Hematopoietic multipotent progenitor cell (in vitro differentiated cells): ENCODE measurements around the gene CTTNBP2. TPM values are rescaled to one million over a fixed set of nuclear protein-coding genes. Genes with fewer than 3 reads are reported as not detected.

ENCODE experiments used
- DNase-seq, 3 donors: peaks; one replicate each; pipeline ENCODE4 v3.0.0-alpha.2; 2011 to 2015; ENCODE audit warnings: low read depth in 2 of 3, low spot score in 2 of 3
- total RNA-seq: library from RNA; depleted of rRNA; stranded (reverse); fragments of >200 nt; gene quantifications from one replicate; pipeline ENCODE4 v1.2.3, GENCODE V29; 2012

CTTNBP2 gene
- total RNA-seq, 1 donor: under 0.01 TPM

DNA sequence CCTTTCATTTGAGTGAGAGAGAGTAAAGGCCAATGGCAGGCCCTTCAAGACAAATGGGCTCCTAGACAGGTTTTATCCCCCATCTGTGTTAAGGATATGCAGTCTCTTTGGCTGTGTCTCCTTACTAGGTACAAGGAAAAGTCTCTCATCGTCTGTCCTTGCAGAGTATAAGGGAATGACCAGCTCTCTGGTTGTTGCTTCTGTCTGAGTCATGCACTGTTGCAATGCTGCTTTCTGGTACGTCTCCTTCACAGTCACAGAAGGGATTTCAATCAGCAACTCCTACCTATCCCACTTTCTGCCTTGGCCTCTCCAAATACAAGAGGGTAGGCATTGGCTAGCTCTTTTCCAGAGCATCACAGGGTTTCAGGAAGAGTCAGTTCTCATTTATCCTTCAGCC is 48.1 kb downstream of the CTTNBP2 start:
- DNase-seq: no peak

- no peak for DNase-seq
These were observed 48.6 kb downstream of the CTTNBP2 start for GRCh38 chr7:117824592-117824991.

- DNase-seq: no peak
These were observed 53.7 kb downstream of the CTTNBP2 start for GRCh38 chr7:117819558-117819957.

DNA sequence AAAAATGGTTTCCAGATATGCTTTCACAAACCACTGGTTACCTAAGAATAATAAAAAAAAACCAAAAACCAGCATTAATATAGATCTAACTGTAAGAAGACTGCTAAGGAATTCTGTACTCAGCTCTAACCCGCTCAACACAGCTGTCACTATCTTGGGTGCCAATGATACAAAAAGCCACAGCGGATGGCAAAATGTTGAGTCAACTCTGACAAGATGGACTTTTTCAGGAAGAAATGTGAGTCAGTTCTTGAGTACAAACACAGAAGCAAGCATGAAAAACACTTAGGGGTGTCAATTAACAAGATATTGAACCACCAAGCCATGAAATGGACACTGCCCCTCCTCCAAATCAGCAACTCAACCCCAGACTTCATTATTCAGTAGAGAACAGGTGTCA is 55.0 kb downstream of the CTTNBP2 start:
- DNase-seq: no peak

- DNase-seq: no peak
These were observed 56.5 kb downstream of the CTTNBP2 start for GRCh38 chr7:117816727-117817126.

DNA sequence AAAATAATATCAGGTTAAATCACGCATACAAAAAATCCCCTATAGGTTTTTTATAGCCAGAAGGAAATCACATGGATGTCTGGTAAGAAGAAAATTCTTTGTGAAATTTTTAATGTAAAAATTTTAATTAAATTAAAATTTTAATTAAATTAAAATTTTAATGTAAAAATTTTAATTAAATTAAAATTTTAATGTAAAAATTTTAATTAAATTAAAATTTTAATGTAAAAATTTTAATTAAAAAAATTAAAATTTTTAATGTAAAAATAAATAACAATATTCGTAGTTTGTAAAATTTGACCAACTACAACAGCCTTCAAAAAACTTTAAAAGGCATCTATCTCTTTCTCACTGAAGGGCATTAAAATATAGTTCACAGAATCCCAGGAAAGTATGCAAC is 61.5 kb downstream of the CTTNBP2 start:
- DNase-seq: no peak

GRCh38 chr7:117810642-117811512 is 62.4 kb downstream of the CTTNBP2 start:
- no peak for DNase-seq

DNA sequence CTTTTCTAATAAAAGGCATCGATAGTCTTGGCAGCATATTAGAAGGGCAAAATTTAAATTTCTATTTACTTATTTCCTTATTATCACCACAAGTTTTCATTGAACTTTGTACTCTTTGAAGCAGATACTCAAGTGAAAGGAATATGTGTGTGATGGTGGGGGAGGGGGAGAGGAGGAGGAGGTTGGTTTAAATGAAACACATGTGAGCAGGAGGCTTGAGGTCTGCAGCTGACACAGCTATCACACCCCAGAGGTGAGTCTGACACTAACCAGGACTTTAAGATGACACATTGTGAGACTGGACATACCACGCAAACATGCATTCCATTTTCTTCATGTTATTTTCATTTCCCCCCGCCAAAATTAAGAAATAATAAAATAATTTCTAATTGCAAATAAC is 63.3 kb downstream of the CTTNBP2 start:
- no peak for DNase-seq

GRCh38 chr7:117808910-117809705 is 64.1 kb downstream of the CTTNBP2 start:
- DNase-seq: no peak

DNA sequence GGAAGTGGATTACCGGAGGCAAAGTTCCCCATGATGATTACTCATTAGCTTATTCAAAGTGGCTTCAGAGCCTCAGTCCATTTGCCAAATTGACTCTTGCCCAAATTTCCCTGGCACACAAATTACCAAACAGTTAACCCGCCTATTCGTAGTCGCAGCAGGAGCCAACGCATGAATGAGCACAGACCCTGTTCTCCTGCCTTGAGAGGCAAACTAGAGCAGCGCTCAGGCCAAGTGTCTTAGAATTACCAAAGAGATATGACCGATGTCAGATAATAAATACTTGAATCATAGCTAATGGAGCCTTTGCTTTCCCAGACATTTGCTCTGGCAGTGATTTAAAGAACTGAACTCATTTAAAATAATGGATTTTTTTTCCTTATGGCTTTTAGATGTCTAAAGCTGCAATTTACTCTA is 64.9 kb downstream of the CTTNBP2 start:
- DNase-seq: no peak

DNA sequence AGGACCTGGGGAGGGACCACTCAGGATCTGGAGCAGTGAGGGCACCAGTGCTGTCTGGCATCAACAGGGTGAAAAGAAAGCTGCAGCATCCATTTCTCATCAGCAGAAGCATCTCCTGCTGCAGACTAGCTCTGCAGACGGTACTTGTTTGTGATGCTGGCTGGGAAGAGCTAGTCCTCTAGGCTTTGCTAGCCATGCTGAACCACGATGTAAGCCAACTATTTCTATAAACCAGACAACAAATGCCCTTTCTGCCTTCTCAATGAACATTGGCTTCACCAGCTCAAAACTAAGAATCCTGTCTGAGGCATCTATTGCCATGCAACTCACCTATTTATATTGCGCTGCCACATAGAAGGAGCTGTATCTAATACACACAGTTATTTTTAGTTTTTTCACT is 65.6 kb downstream of the CTTNBP2 start:
- DNase-seq: no peak

DNA sequence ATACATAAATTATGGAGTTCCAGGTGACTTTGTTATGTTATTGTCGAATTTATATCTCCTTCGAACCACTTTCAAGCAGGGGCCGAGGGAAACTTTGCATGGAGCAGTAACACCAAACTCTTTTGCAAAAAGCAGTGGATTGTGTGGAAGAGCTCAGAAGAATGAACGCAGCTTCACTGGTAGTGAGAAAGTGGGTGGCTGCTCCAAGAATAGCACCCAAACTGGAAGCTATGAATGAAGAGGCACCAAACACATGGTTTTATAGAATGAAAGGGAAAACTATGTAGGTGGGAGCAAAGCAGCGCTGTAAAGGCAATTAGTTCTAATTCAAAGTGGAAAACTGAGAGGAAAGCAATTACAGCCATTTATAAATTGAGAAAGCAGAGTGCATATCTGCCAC is 67.2 kb downstream of the CTTNBP2 start:
- DNase-seq: no peak

DNA sequence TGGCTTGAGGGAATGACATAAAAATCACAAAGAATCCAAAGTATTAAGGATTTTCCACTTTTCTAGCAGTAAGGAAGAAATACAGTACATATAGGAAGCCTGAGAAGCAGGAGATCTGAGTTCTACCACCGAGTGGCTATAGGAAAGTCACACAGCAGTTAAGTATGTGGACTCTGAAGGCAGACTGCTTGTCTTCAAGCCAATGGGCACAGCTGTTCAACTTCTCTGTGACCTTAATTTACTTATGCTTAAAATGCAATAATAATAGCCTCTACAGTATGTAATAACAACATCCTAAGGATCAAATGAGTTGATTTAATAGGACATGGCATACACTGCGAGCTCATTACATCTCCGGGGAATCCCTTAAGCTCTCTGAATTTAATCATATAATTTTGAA is 68.0 kb downstream of the CTTNBP2 start:
- DNase-seq: no peak

- no peak for DNase-seq
These were observed 69.8 kb downstream of the CTTNBP2 start for GRCh38 chr7:117803476-117803875.

GRCh38 chr7:117802660-117803059 is 70.6 kb downstream of the CTTNBP2 start:
- no peak for DNase-seq

- DNase-seq: no peak
These were observed 72.4 kb downstream of the CTTNBP2 start for GRCh38 chr7:117800841-117801240.

GRCh38 chr7:117800406-117800805 is 72.8 kb downstream of the CTTNBP2 start:
- DNase-seq: no peak

GRCh38 chr7:117796889-117797288 is 76.4 kb downstream of the CTTNBP2 start:
- no peak for DNase-seq

- DNase-seq: no peak
These were observed 79.3 kb downstream of the CTTNBP2 start for GRCh38 chr7:117793976-117794375.

GRCh38 chr7:117793521-117793920 is 79.7 kb downstream of the CTTNBP2 start:
- no peak for DNase-seq

- peak in 2 of 3 donors; percentile 83 to 93 for DNase-seq
These were observed 81.1 kb downstream of the CTTNBP2 start for GRCh38 chr7:117791877-117792780.
